ENCODE data around the gene RGL3. TPM values are rescaled to one million over a fixed set of nuclear protein-coding genes. Genes with fewer than 3 reads are reported as not detected.
"Not testable (repeated sequence)": the region's sequence is repeated elsewhere in the genome, so short reads cannot be mapped to it uniquely, and the experiment has no call there.

Gene RGL3
- total RNA-seq, 1 donor from 2014 or later: not detected

- DNase-seq (ENCODE audit: extremely low read depth, low read depth, low spot score): no peak
Measured at GRCh38 chr19:11421371-11422098, 2.4 kb upstream of the RGL3 start.

- no peak for DNase-seq (ENCODE audit: extremely low read depth, low read depth, low spot score)
Measured at GRCh38 chr19:11420429-11421370, 1.6 kb upstream of the RGL3 start.

DNA sequence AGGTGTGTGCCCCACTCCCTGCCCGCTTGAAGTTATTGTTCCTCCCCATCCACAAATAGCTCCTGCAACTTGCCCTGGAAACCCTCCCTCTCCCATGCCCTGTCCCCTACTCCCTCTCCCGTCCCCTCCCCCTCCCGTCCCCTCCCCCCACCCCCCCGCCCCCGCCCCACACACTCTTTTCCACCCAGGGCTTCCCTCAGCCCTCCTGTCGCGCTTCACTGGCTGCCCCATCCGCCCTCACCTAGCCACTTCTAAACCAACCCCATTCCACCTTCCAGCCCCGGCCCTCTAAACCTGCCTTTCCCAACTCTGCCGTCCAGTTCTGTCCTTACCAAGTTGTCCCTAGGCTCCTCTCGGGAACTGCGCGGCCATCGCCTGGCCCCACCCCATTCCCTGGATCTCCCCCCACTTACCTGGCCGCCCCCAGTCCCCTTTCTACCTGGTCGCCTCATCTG lies 993 bp downstream of the RGL3 start:
- DNase-seq (ENCODE audit: extremely low read depth, low read depth, low spot score): no peak

DNA sequence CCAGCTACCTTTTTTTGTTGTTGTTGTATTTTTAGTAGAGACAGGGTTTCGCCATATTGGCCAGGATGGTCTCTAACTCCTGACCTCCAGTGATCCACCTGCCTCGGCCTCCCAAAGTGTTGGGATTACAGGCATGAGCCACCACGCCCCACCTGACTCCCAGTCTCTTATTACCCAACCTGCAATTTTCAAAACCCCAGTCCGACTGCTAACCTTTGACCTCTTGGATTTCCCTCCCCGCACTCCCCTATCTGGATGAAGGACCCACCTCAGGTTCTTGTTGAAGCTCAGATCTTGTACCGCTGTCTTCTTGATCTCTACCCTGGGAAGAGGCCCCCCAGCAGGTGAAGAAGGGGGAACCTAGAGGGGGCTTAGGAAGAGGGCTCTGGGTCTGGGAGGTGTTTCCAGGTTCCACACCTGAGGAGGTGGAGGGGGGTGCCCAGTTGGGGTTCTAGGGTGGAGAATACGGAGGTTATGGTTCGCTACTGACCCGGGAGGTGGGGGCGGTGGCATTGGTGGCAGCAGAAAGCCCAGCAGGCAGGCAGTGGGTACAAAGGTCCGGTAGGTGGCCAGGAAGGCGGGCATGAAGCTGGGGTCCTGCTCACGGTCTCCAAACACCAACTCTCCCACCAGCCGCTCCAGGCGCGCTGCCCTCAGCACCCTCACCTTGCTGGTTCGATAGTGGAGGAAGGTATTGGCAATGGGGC lies 2.6 kb downstream of the RGL3 start:
- DNase-seq (ENCODE audit: extremely low read depth, low read depth, low spot score): no peak

GRCh38 chr19:11414544-11414943 lies 4.6 kb downstream of the RGL3 start:
- DNase-seq (ENCODE audit: extremely low read depth, low read depth, low spot score): no peak

- DNase-seq (ENCODE audit: extremely low read depth, low read depth, low spot score): no peak
Measured at GRCh38 chr19:11410682-11411081, 8.4 kb downstream of the RGL3 start.

DNA sequence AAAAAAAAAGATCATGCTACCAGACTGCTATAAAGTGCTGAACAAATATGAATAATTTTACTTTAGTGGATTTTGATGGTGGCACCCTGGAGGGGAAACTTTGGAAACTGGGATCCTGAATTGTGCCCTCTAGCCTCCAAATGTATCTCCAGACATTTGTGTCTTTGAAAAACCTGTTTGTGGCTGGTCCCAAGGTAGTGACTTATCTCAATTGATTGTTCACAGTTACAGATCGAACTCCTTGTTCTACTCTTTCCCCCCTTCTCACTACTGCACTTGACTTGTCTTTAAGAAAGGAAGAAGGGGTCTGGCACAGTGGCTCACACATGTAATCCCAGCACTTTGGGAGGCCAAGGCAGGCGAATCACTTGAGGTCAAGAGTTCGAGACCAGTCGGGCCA lies 10.5 kb downstream of the RGL3 start:
- DNase-seq (ENCODE audit: extremely low read depth, low read depth, low spot score): no peak

GRCh38 chr19:11406703-11407236 lies 12.3 kb downstream of the RGL3 start:
- DNase-seq (ENCODE audit: extremely low read depth, low read depth, low spot score): not testable (repeated sequence)

GRCh38 chr19:11405846-11406643 lies 13.1 kb downstream of the RGL3 start:
- no peak for DNase-seq (ENCODE audit: extremely low read depth, low read depth, low spot score)

GRCh38 chr19:11404588-11405222 lies 14.4 kb downstream of the RGL3 start:
- DNase-seq (ENCODE audit: extremely low read depth, low read depth, low spot score): no peak

GRCh38 chr19:11401808-11402543 lies 17.1 kb downstream of the RGL3 start:
- DNase-seq (ENCODE audit: extremely low read depth, low read depth, low spot score): no peak

- no peak for DNase-seq (ENCODE audit: extremely low read depth, low read depth, low spot score)
Measured at GRCh38 chr19:11400798-11401197, 18.3 kb downstream of the RGL3 start.

DNA sequence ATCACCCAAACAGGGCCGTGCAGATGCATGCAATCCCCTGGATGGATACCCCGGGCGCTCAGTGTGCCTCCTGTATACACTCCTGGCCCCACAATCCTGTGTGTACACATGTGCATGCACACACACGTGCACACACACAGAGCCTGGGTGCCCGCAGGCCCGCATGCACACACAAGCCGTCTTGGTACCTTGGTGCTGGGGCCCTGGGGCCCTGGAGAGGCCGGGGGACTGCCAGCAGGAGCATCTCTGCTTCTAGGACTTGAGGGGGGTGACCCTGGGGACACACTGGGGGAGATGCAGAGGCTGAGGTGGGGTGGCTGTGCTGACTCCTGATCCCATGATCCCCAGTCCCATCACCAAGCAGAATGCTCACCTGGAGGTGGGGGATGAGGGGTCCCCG lies 19.4 kb downstream of the RGL3 start:
- no peak for DNase-seq (ENCODE audit: extremely low read depth, low read depth, low spot score)

DNA sequence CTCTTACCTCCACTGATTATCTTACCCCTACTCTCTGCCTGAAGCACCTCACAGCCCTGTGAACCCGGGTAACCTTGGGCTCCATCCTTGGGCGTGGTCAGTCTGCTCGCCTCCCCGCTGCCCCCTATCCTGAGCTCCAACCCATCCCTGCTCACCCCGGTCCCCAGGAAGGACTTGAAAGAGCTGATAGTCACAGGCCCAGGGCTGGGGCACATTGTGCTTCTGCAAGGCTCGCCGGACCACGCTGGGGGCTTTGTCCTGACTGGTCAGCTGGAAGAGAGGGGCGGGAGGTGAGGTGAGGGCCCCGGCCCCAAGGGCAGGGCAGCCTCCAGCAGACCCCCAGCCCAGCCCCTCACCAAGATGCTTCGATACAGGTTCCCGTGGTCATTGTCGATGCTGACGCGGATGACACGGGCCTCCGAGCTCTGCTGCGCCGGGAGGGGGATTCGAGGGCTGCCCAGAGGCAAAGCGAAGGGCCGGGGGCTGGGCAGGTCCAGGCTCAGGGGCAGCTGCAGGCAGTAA lies 22.0 kb downstream of the RGL3 start:
- DNase-seq (ENCODE audit: extremely low read depth, low read depth, low spot score): no peak

GRCh38 chr19:11390933-11391680 lies 28.0 kb downstream of the RGL3 start:
- no peak for DNase-seq (ENCODE audit: extremely low read depth, low read depth, low spot score)

GRCh38 chr19:11390359-11390758 lies 28.8 kb downstream of the RGL3 start:
- no peak for DNase-seq (ENCODE audit: extremely low read depth, low read depth, low spot score)

- DNase-seq (ENCODE audit: extremely low read depth, low read depth, low spot score): no peak
Measured at GRCh38 chr19:11387162-11388034, 31.7 kb downstream of the RGL3 start.

Data from glomerular endothelial cell (primary cell).